ENCODE measurements around the gene TMEM145.

TMEM145 gene

GRCh38 chr19:42290136-42290522 is 23.0 kb upstream of the TMEM145 start:
- H3K36me3 ChIP-seq (ENCODE audit: control insufficient read depth in 1 of 2, insufficient read depth in 2 of 2, low read depth in 1 of 2, low read length in 2 of 2) = peaks cover 83 to 95% of the 10 kb centered on the region in 2 experiments
- H3K27ac ChIP-seq (ENCODE audit: low read length, poor library complexity, severe bottlenecking) = no peak overlapping the region
- no peak overlapping the region for H3K23ac ChIP-seq (ENCODE audit: low read length in 2 of 2)
- H3K9ac ChIP-seq (ENCODE audit: low read length) = no peak overlapping the region
- H3K4me3 ChIP-seq (ENCODE audit: insufficient read depth in 1 of 2, low read depth in 1 of 2, low read length in 2 of 2) = no peak overlapping the region
- no peak overlapping the region for H2BK15ac ChIP-seq (ENCODE audit: low read depth, poor library complexity, severe bottlenecking)
- H3K27me3 ChIP-seq (ENCODE audit: control insufficient read depth in 1 of 2, insufficient read depth in 1 of 2, low read length in 2 of 2) = no peaks in the 10 kb centered on the region
- peaks cover 29% of the 10 kb centered on the region for H3K4me1 ChIP-seq (ENCODE audit: control insufficient read depth, insufficient read depth, low read depth, low read length)
- H4K8ac ChIP-seq (ENCODE audit: low read length) = no peak overlapping the region
- H2AK5ac ChIP-seq (ENCODE audit: low read length, severe bottlenecking) = no peak overlapping the region
- no peak overlapping the region for H3K4me2 ChIP-seq (ENCODE audit: low read length, poor library complexity, severe bottlenecking)
- no peak overlapping the region for H2BK120ac ChIP-seq (ENCODE audit: low read depth, low read length)
- WGBS = 93% methylated on average over 13 of the region's 13 CpGs
- peaks cover 58% of the 10 kb centered on the region for H3K79me1 ChIP-seq (replicated peaks; ENCODE audit: low read length, poor library complexity, severe bottlenecking)
- H3K14ac ChIP-seq (ENCODE audit: low read length in 2 of 2) = no peak overlapping the region
- H3K4ac ChIP-seq (ENCODE audit: low read depth in 1 of 2, low read length in 2 of 2) = no peak overlapping the region
- H2AFZ ChIP-seq (ENCODE audit: low read depth, low read length) = no peak overlapping the region
- H3K18ac ChIP-seq (ENCODE audit: low read depth in 1 of 2, low read length in 2 of 2) = no peak overlapping the region
- no peaks in the 10 kb centered on the region for H3K9me3 ChIP-seq (ENCODE audit: control insufficient read depth, low read length)
- no peak overlapping the region for H4K91ac ChIP-seq (ENCODE audit: low read length)
- no peak overlapping the region for H2BK12ac ChIP-seq (ENCODE audit: low read length in 2 of 2)
- no peak overlapping the region for H2BK5ac ChIP-seq (ENCODE audit: low read depth, low read length, poor library complexity, severe bottlenecking)
- no peak for DNase-seq

DNA sequence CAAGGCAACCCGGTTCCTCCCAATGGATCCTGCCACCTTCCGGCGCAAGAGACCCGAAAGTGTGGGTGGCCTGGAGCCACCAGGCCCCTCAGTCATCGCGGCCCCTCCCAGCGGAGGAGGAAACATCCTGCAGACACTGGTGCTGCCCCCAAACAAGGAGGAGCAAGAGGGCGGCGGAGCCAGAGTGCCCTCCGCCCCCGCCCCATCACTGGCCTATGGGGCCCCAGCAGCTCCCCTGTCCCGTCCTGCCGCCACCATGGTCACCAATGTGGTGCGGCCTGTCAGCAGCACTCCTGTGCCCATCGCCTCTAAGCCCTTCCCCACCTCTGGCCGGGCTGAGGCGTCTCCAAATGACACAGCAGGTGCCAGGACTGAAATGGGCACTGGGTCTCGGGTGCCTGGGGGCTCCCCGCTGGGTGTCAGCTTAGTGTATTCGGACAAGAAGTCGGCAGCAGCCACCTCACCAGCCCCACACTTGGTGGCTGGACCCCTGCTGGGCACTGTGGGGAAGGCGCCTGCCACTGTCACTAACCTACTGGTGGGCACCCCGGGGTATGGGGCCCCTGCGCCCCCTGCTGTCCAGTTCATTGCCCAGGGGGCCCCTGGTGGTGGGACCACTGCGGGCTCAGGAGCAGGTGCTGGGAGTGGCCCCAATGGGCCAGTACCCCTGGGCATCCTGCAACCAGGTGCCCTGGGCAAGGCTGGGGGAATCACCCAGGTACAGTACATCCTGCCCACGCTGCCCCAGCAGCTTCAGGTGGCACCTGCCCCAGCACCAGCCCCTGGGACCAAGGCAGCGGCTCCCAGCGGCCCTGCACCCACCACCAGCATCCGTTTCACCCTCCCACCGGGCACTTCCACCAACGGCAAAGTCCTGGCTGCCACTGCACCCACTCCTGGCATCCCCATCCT is 22.3 kb upstream of the TMEM145 start:
- DNase-seq = peak; percentile 54
- Histone ChIP-seq H3K4me3 (ENCODE audit: insufficient read depth in 1 of 2, low read depth in 1 of 2, low read length in 2 of 2) (no peak overlapping the region), H3K14ac (ENCODE audit: low read length in 2 of 2) (no peak overlapping the region), H3K4me1 (ENCODE audit: control insufficient read depth, insufficient read depth, low read depth, low read length) (peaks cover 23% of the 10 kb centered on the region), H2AK5ac (ENCODE audit: low read length, severe bottlenecking) (no peak overlapping the region), H2BK15ac (ENCODE audit: low read depth, poor library complexity, severe bottlenecking) (no peak overlapping the region), H2BK5ac (ENCODE audit: low read depth, low read length, poor library complexity, severe bottlenecking) (no peak overlapping the region), H3K27ac (ENCODE audit: low read length, poor library complexity, severe bottlenecking) (no peak overlapping the region), H3K36me3 (ENCODE audit: control insufficient read depth in 1 of 2, insufficient read depth in 2 of 2, low read depth in 1 of 2, low read length in 2 of 2) (peaks cover 90 to 98% of the 10 kb centered on the region in 2 experiments), H4K8ac (ENCODE audit: low read length) (no peak overlapping the region), H3K27me3 (ENCODE audit: control insufficient read depth in 1 of 2, insufficient read depth in 1 of 2, low read length in 2 of 2) (no peaks in the 10 kb centered on the region), H3K23ac (ENCODE audit: low read length in 2 of 2) (no peak overlapping the region), H3K79me1 (replicated peaks; ENCODE audit: low read length, poor library complexity, severe bottlenecking) (peaks cover 58% of the 10 kb centered on the region), H3K9ac (ENCODE audit: low read length) (no peak overlapping the region), H2AFZ (ENCODE audit: low read depth, low read length) (no peak overlapping the region), H3K18ac (ENCODE audit: low read depth in 1 of 2, low read length in 2 of 2) (no peak overlapping the region), H3K9me3 (ENCODE audit: control insufficient read depth, low read length) (no peaks in the 10 kb centered on the region), H2BK120ac (ENCODE audit: low read depth, low read length) (no peak overlapping the region), H4K91ac (ENCODE audit: low read length) (no peak overlapping the region), H3K4me2 (ENCODE audit: low read length, poor library complexity, severe bottlenecking) (no peak overlapping the region), H3K4ac (ENCODE audit: low read depth in 1 of 2, low read length in 2 of 2) (no peak overlapping the region), H2BK12ac (ENCODE audit: low read length in 2 of 2) (no peak overlapping the region)
- 92% methylated on average over 31 of the region's 31 CpGs for WGBS

DNA sequence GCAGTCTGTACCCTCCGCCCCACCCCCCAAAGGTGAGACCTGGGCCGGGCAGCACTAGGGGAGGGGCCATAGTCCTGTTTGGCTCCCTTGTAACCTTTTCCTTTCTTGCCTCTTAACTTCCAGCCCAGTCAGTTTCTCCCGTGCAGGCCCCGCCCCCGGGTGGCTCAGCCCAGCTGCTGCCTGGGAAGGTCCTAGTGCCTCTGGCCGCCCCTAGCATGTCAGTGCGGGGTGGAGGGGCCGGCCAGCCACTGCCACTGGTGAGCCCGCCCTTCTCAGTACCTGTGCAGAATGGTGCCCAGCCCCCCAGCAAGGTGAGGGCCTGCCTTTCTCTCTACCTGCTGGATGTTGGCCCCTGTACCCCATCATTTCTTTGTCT is 21.7 kb upstream of the TMEM145 start:
- Histone ChIP-seq H2BK5ac (ENCODE audit: low read depth, low read length, poor library complexity, severe bottlenecking) (no peak overlapping the region), H3K27ac (ENCODE audit: low read length, poor library complexity, severe bottlenecking) (no peak overlapping the region), H3K4me1 (ENCODE audit: control insufficient read depth, insufficient read depth, low read depth, low read length) (peaks cover 17% of the 10 kb centered on the region), H3K79me1 (replicated peaks; ENCODE audit: low read length, poor library complexity, severe bottlenecking) (peaks cover 52% of the 10 kb centered on the region), H2AK5ac (ENCODE audit: low read length, severe bottlenecking) (no peak overlapping the region), H4K8ac (ENCODE audit: low read length) (no peak overlapping the region), H2BK15ac (ENCODE audit: low read depth, poor library complexity, severe bottlenecking) (no peak overlapping the region), H2AFZ (ENCODE audit: low read depth, low read length) (no peak overlapping the region), H3K4me3 (ENCODE audit: insufficient read depth in 1 of 2, low read depth in 1 of 2, low read length in 2 of 2) (no peak overlapping the region), H3K4ac (ENCODE audit: low read depth in 1 of 2, low read length in 2 of 2) (no peak overlapping the region), H3K36me3 (ENCODE audit: control insufficient read depth in 1 of 2, insufficient read depth in 2 of 2, low read depth in 1 of 2, low read length in 2 of 2) (peaks cover 95 to 99% of the 10 kb centered on the region in 2 experiments), H3K18ac (ENCODE audit: low read depth in 1 of 2, low read length in 2 of 2) (no peak overlapping the region), H3K23ac (ENCODE audit: low read length in 2 of 2) (no peak overlapping the region), H2BK120ac (ENCODE audit: low read depth, low read length) (no peak overlapping the region), H4K91ac (ENCODE audit: low read length) (no peak overlapping the region), H3K14ac (ENCODE audit: low read length in 2 of 2) (no peak overlapping the region), H3K9me3 (ENCODE audit: control insufficient read depth, low read length) (no peaks in the 10 kb centered on the region), H3K4me2 (ENCODE audit: low read length, poor library complexity, severe bottlenecking) (no peak overlapping the region), H3K9ac (ENCODE audit: low read length) (no peak overlapping the region), H3K27me3 (ENCODE audit: control insufficient read depth in 1 of 2, insufficient read depth in 1 of 2, low read length in 2 of 2) (no peaks in the 10 kb centered on the region), H2BK12ac (ENCODE audit: low read length in 2 of 2) (no peak overlapping the region)
- 71% methylated on average over 9 of the region's 9 CpGs for WGBS
- no peak for DNase-seq

DNA sequence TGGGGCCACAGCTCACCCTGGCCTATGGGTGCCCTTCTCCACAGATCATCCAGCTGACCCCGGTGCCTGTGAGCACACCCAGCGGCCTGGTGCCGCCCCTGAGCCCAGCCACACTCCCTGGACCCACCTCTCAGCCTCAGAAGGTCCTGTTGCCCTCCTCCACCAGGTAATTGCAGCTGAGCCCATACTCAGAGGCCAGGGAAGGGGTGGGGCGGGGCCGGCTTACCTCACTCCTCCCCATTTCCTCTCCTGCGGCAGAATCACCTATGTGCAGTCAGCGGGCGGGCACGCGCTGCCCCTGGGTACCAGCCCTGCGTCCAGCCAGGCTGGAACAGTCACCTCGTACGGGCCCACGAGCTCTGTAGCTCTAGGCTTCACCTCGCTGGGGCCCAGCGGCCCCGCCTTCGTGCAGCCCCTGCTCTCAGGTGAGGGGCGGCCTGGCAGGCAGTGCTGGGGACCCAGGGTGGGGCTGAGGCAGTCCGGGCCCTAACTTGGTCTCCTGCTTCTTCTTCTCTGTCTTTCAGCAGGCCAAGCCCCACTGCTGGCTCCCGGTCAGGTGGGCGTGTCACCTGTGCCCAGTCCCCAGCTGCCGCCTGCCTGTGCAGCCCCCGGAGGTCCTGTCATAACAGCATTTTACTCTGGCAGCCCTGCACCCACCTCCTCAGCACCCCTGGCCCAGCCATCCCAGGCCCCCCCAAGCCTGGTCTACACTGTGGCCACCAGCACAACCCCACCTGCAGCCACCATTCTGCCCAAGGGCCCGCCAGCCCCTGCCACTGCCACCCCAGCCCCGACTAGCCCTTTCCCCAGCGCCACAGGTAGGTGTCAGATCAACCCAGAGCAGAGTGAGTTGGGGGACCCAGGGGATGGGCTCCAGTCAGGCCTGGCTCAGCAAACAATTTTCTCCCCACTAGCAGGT is 20.8 kb upstream of the TMEM145 start:
- H3K4ac ChIP-seq (ENCODE audit: low read depth in 1 of 2, low read length in 2 of 2) = no peak overlapping the region
- no peak overlapping the region for H3K14ac ChIP-seq (ENCODE audit: low read length in 2 of 2)
- DNase-seq = no peak
- H3K9ac ChIP-seq (ENCODE audit: low read length) = no peak overlapping the region
- H3K4me2 ChIP-seq (ENCODE audit: low read length, poor library complexity, severe bottlenecking) = no peak overlapping the region
- H2BK120ac ChIP-seq (ENCODE audit: low read depth, low read length) = no peak overlapping the region
- no peak overlapping the region for H2AFZ ChIP-seq (ENCODE audit: low read depth, low read length)
- H3K36me3 ChIP-seq (ENCODE audit: control insufficient read depth in 1 of 2, insufficient read depth in 2 of 2, low read depth in 1 of 2, low read length in 2 of 2) = peaks cover 96 to 99% of the 10 kb centered on the region in 2 experiments
- H3K4me3 ChIP-seq (ENCODE audit: insufficient read depth in 1 of 2, low read depth in 1 of 2, low read length in 2 of 2) = no peak overlapping the region
- H3K27me3 ChIP-seq (ENCODE audit: control insufficient read depth in 1 of 2, insufficient read depth in 1 of 2, low read length in 2 of 2) = no peaks in the 10 kb centered on the region
- peaks cover 53% of the 10 kb centered on the region for H3K79me1 ChIP-seq (replicated peaks; ENCODE audit: low read length, poor library complexity, severe bottlenecking)
- 98% methylated on average over 27 of the region's 27 CpGs for WGBS
- no peak overlapping the region for H2AK5ac ChIP-seq (ENCODE audit: low read length, severe bottlenecking)
- H3K9me3 ChIP-seq (ENCODE audit: control insufficient read depth, low read length) = no peaks in the 10 kb centered on the region
- H3K4me1 ChIP-seq (ENCODE audit: control insufficient read depth, insufficient read depth, low read depth, low read length) = peaks cover 14% of the 10 kb centered on the region
- no peak overlapping the region for H3K27ac ChIP-seq (ENCODE audit: low read length, poor library complexity, severe bottlenecking)
- no peak overlapping the region for H4K91ac ChIP-seq (ENCODE audit: low read length)
- H4K8ac ChIP-seq (ENCODE audit: low read length) = no peak overlapping the region
- no peak overlapping the region for H2BK12ac ChIP-seq (ENCODE audit: low read length in 2 of 2)
- no peak overlapping the region for H2BK15ac ChIP-seq (ENCODE audit: low read depth, poor library complexity, severe bottlenecking)
- H2BK5ac ChIP-seq (ENCODE audit: low read depth, low read length, poor library complexity, severe bottlenecking) = no peak overlapping the region
- H3K23ac ChIP-seq (ENCODE audit: low read length in 2 of 2) = no peak overlapping the region
- H3K18ac ChIP-seq (ENCODE audit: low read depth in 1 of 2, low read length in 2 of 2) = no peak overlapping the region
